Activated CD8-positive, alpha-beta T cell treated with anti-CD3 and anti-CD28 coated beads, Interleukin-2, amount 10 ng/mL, durations not matched to agents 7 days and 5 days (primary cell): Measurements from ENCODE around the gene MCTP2. TPM values are rescaled to one million over a fixed set of nuclear protein-coding genes. Genes with fewer than 3 reads are reported as not detected.
A peak's percentile ranks its signal among the peaks of the same experiment; 100 is the strongest.
"Not testable (repeated sequence)": the region's sequence is repeated elsewhere in the genome, so short reads cannot be mapped to it uniquely, and the experiment has no call there.

Experiments
- ATAC-seq: fragments of 150-1000 bp; cut with Tn5 transposase; one replicate; pipeline ENCODE4 v1.10.0; 2021; ENCODE audit warnings: moderate library complexity
- CTCF ChIA-PET: fragments of 350-600 bp; sonication (Branson Sonifier 250); formaldehyde crosslinking; loops from one replicate; lab custom pipeline; 2021; ENCODE audit warnings: antibody characterized with exemption; lab: Charles Lee
- POLR2A ChIA-PET: fragments of 350-600 bp; sonication (Branson Sonifier 250); formaldehyde crosslinking; loops from one replicate; lab custom pipeline; 2021; ENCODE audit warnings: antibody characterized with exemption; lab: Charles Lee
- DNase-seq: peaks from one replicate; pipeline ENCODE4 v3.0.0-alpha.2; 2020
- H3K27ac Mint-ChIP-seq: one replicate; pipeline ENCODE4 v1.8.0; 2021; ENCODE audit warnings: mild to moderate bottlenecking, mixed read lengths
- H3K27me3 Mint-ChIP-seq: one replicate; pipeline ENCODE4 v1.8.0; 2021; ENCODE audit warnings: low read depth, mixed read lengths
- H3K36me3 Mint-ChIP-seq: one replicate; pipeline ENCODE4 v1.8.0; 2021; ENCODE audit warnings: low read depth, mixed read lengths
- H3K4me1 Mint-ChIP-seq: one replicate; pipeline ENCODE4 v1.8.0; 2021; ENCODE audit warnings: low read depth, mixed read lengths
- H3K4me3 Mint-ChIP-seq: one replicate; pipeline ENCODE4 v1.8.0; 2021; ENCODE audit warnings: mild to moderate bottlenecking, mixed read lengths
- H3K9me3 Mint-ChIP-seq: one replicate; pipeline ENCODE4 v1.8.0; 2022; ENCODE audit warnings: mixed read lengths; ENCODE audit not compliant: insufficient read depth
- total RNA-seq, 2 experiments: library from RNA; stranded (reverse); gene quantifications; one replicate each; pipeline ENCODE4 v1.2.3, GENCODE V29; 2021

Gene MCTP2
- total RNA-seq, 2 experiments from 2014 or later: 26.2 to 26.9 TPM

- peaks cover 43% of the 10 kb centered on the region for H3K4me1 Mint-ChIP-seq
- POLR2A ChIA-PET: interaction anchor here (0.6 to 1.7 kb wide), 4 partner anchors 14 to 34 kb away, joined by 3 to 6 read pairs (median 4); partner anchors contain the start of gene MCTP2
Measured at GRCh38 chr15:94252906-94253491, 21.6 kb downstream of the MCTP2 start.

GRCh38 chr15:94253742-94254141 is 22.4 kb downstream of the MCTP2 start:
- Mint-ChIP-seq H3K36me3 (peaks cover 31% of the 10 kb centered on the region), H3K4me1 (peaks cover 50% of the 10 kb centered on the region), H3K9me3 (peaks cover 3% of the 10 kb centered on the region), H3K27ac (no peak overlapping the region), H3K27me3 (no peaks in the 10 kb centered on the region), H3K4me3 (no peak overlapping the region)
- ATAC-seq (peak; percentile 90), DNase-seq (no peak)
- ChIA-PET POLR2A (interaction anchor here (0.6 to 1.6 kb wide), 4 partner anchors 15 to 34 kb away, joined by 3 to 4 read pairs (median 3); partner anchors contain the start of gene MCTP2), CTCF (interaction anchor here (0.6 to 2.0 kb wide), 11 partner anchors 14 to 122 kb away, joined by 3 to 8 read pairs (median 3); no protein-coding TSS in a partner anchor)

More at GRCh38 chr15:94252906-94253491, 21.6 kb downstream of the MCTP2 start:
- CTCF ChIA-PET: interaction anchor here (0.7 to 2.0 kb wide), 9 partner anchors 13 to 89 kb away, joined by 3 to 8 read pairs (median 3); no protein-coding TSS in a partner anchor
- peaks cover 3% of the 10 kb centered on the region for H3K9me3 Mint-ChIP-seq
- no peak overlapping the region for H3K27ac Mint-ChIP-seq
- DNase-seq (no peak), ATAC-seq (no peak)
- peaks cover 31% of the 10 kb centered on the region for H3K36me3 Mint-ChIP-seq
- no peaks in the 10 kb centered on the region for H3K27me3 Mint-ChIP-seq
- H3K4me3 Mint-ChIP-seq: no peak overlapping the region

GRCh38 chr15:94255540-94255939 is 24.2 kb downstream of the MCTP2 start:
- DNase-seq: no peak
- CTCF ChIA-PET: interaction anchor here (0.8 to 1.4 kb wide), 2 partner anchors 32 to 92 kb away, joined by 4 read pairs; no protein-coding TSS in a partner anchor
- H3K9me3 Mint-ChIP-seq: peaks cover 3% of the 10 kb centered on the region
- no peak for ATAC-seq
- H3K27ac Mint-ChIP-seq: no peak overlapping the region
- H3K4me3 Mint-ChIP-seq: no peak overlapping the region
- H3K4me1 Mint-ChIP-seq: peaks cover 62% of the 10 kb centered on the region
- no peaks in the 10 kb centered on the region for H3K27me3 Mint-ChIP-seq
- POLR2A ChIA-PET: interaction anchor here (0.6 kb wide), 1 partner anchor 14 kb away, joined by 3 read pairs; no protein-coding TSS in a partner anchor
- peaks cover 25% of the 10 kb centered on the region for H3K36me3 Mint-ChIP-seq

GRCh38 chr15:94256511-94256910 is 25.1 kb downstream of the MCTP2 start:
- H3K27me3 Mint-ChIP-seq: no peaks in the 10 kb centered on the region
- ATAC-seq (no peak), DNase-seq (no peak)
- H3K4me1 Mint-ChIP-seq: peaks cover 60% of the 10 kb centered on the region
- H3K36me3 Mint-ChIP-seq: peaks cover 26% of the 10 kb centered on the region
- peaks cover 3% of the 10 kb centered on the region for H3K9me3 Mint-ChIP-seq
- CTCF ChIA-PET: interaction anchor here (1.4 kb wide), 1 partner anchor 31 kb away, joined by 4 read pairs; no protein-coding TSS in a partner anchor
- no peak overlapping the region for H3K27ac Mint-ChIP-seq
- POLR2A ChIA-PET: no interaction called here
- no peak overlapping the region for H3K4me3 Mint-ChIP-seq

- H3K9me3 Mint-ChIP-seq, CTCF ChIA-PET, H3K4me3 Mint-ChIP-seq, H3K27ac Mint-ChIP-seq, POLR2A ChIA-PET, H3K27me3 Mint-ChIP-seq, ATAC-seq, DNase-seq: not testable (repeated sequence)
- Mint-ChIP-seq H3K4me1 (peaks cover 49% of the 10 kb centered on the region), H3K36me3 (peaks cover 18% of the 10 kb centered on the region)
Measured at GRCh38 chr15:94257776-94258175, 26.4 kb downstream of the MCTP2 start.

- DNase-seq: no peak
- Mint-ChIP-seq H3K27ac (no peak overlapping the region), H3K27me3 (no peaks in the 10 kb centered on the region), H3K9me3 (no peaks in the 10 kb centered on the region), H3K36me3 (peaks cover 13% of the 10 kb centered on the region), H3K4me3 (no peak overlapping the region), H3K4me1 (peaks cover 48% of the 10 kb centered on the region)
- POLR2A ChIA-PET: no interaction called here
- no peak for ATAC-seq
- CTCF ChIA-PET: no interaction called here
Measured at GRCh38 chr15:94258246-94258645, 26.9 kb downstream of the MCTP2 start.

- DNase-seq (no peak), ATAC-seq (no peak)
- Mint-ChIP-seq H3K4me3 (no peak overlapping the region), H3K4me1 (peaks cover 43% of the 10 kb centered on the region), H3K27me3 (no peaks in the 10 kb centered on the region), H3K36me3 (peaks cover 12% of the 10 kb centered on the region), H3K9me3 (no peaks in the 10 kb centered on the region), H3K27ac (no peak overlapping the region)
- ChIA-PET POLR2A (no interaction called here), CTCF (interaction anchor here (1.3 to 1.5 kb wide), 2 partner anchors 13 to 66 kb away, joined by 3 read pairs; no protein-coding TSS in a partner anchor)
Measured at GRCh38 chr15:94259121-94259751, 27.9 kb downstream of the MCTP2 start.

- Mint-ChIP-seq H3K4me3 (no peak overlapping the region), H3K4me1 (peaks cover 40% of the 10 kb centered on the region), H3K9me3 (no peaks in the 10 kb centered on the region), H3K27ac (no peak overlapping the region), H3K27me3 (no peaks in the 10 kb centered on the region), H3K36me3 (peaks cover 12% of the 10 kb centered on the region)
- DNase-seq (no peak), ATAC-seq (no peak)
- POLR2A ChIA-PET: no interaction called here
- CTCF ChIA-PET: interaction anchor here (1.3 to 1.5 kb wide), 2 partner anchors 14 to 65 kb away, joined by 3 read pairs; no protein-coding TSS in a partner anchor
Measured at GRCh38 chr15:94259863-94260262, 28.5 kb downstream of the MCTP2 start.

GRCh38 chr15:94262201-94262600 is 30.8 kb downstream of the MCTP2 start:
- Mint-ChIP-seq H3K4me3 (no peak overlapping the region), H3K27me3 (no peaks in the 10 kb centered on the region), H3K4me1 (peaks cover 37% of the 10 kb centered on the region), H3K9me3 (no peaks in the 10 kb centered on the region), H3K36me3 (peaks cover 15% of the 10 kb centered on the region), H3K27ac (no peak overlapping the region)
- DNase-seq (no peak), ATAC-seq (no peak)
- POLR2A ChIA-PET: interaction anchor here (1.4 kb wide), 1 partner anchor 31 kb away, joined by 4 read pairs; the partner anchor contains the start of gene MCTP2
- CTCF ChIA-PET: interaction anchor here (1.1 to 1.3 kb wide), 3 partner anchors 8 to 61 kb away, joined by 3 read pairs; no protein-coding TSS in a partner anchor

- no peak for ATAC-seq
- ChIA-PET POLR2A (interaction anchor here (1.0 to 1.4 kb wide), 2 partner anchors 32 to 42 kb away, joined by 3 to 4 read pairs; partner anchors contain the start of gene MCTP2), CTCF (interaction anchor here (1.0 to 1.4 kb wide), 4 partner anchors 24 to 99 kb away, joined by 3 to 5 read pairs (median 3); no protein-coding TSS in a partner anchor)
- Mint-ChIP-seq H3K27ac (no peak overlapping the region), H3K36me3 (peaks cover 21% of the 10 kb centered on the region), H3K9me3 (no peaks in the 10 kb centered on the region), H3K4me1 (peaks cover 37% of the 10 kb centered on the region), H3K27me3 (no peaks in the 10 kb centered on the region), H3K4me3 (no peak overlapping the region)
- DNase-seq: no peak
Measured at GRCh38 chr15:94263341-94264273, 32.2 kb downstream of the MCTP2 start.

GRCh38 chr15:94265009-94265408 is 33.6 kb downstream of the MCTP2 start:
- peaks cover 32% of the 10 kb centered on the region for H3K4me1 Mint-ChIP-seq

More at GRCh38 chr15:94265009-94265408, 33.6 kb downstream of the MCTP2 start:
- no peak for ATAC-seq
- H3K36me3 Mint-ChIP-seq: peaks cover 24% of the 10 kb centered on the region
- H3K27me3 Mint-ChIP-seq: no peaks in the 10 kb centered on the region
- CTCF ChIA-PET: no interaction called here
- H3K9me3 Mint-ChIP-seq: no peaks in the 10 kb centered on the region
- no peak overlapping the region for H3K4me3 Mint-ChIP-seq
- no peak overlapping the region for H3K27ac Mint-ChIP-seq
- POLR2A ChIA-PET: interaction anchor here (0.7 kb wide), 1 partner anchor 34 kb away, joined by 3 read pairs; the partner anchor contains the start of gene MCTP2
- no peak for DNase-seq
